ELF-1 (cell line): Measurements from ENCODE around the gene IER2.

Experiments
- DNase-seq: peaks from one replicate; pipeline ENCODE4 v3.0.0-alpha.2; 2016; ENCODE audit warnings: low read depth, low spot score

The IER2 gene

GRCh38 chr19:13150187-13150930 lies at the start of gene IER2, which contains the start of gene STX10:
TSS of gene IER2 (plus strand) at chr19:13150411. CDS start at chr19:13153187, 2,776 bp downstream.
TSS of gene STX10 (minus strand) at chr19:13150375. CDS start at chr19:13150173, 202 bp downstream.
- DNase-seq, result peak; percentile 96

GRCh38 chr19:13100841-13101589 lies 49.2 kb upstream of the IER2 start:
- DNase-seq, result no peak

- no peak for DNase-seq
These were observed 48.4 kb upstream of the IER2 start for GRCh38 chr19:13101590-13102415.

GRCh38 chr19:13102416-13102665 lies 47.9 kb upstream of the IER2 start:
- DNase-seq, result no peak

- peak; percentile 85 for DNase-seq
These were observed 47.3 kb upstream of the IER2 start, which contains the start of gene LYL1 for GRCh38 chr19:13102666-13103580. TSS of gene LYL1 (minus strand) at chr19:13102858. CDS start at chr19:13101171, 1,687 bp downstream.

GRCh38 chr19:13103581-13104359 lies 46.4 kb upstream of the IER2 start:
- DNase-seq, result no peak

GRCh38 chr19:13104360-13104847 lies 45.8 kb upstream of the IER2 start:
- no peak for DNase-seq

GRCh38 chr19:13104848-13105711 lies 45.1 kb upstream of the IER2 start:
- no peak for DNase-seq

- DNase-seq, result no peak
These were observed 40.7 kb upstream of the IER2 start for GRCh38 chr19:13109361-13110098.

GRCh38 chr19:13110099-13110610 lies 40.1 kb upstream of the IER2 start:
- DNase-seq, result no peak

GRCh38 chr19:13112555-13112954 lies 37.7 kb upstream of the IER2 start:
- no peak for DNase-seq

- no peak for DNase-seq
These were observed 34.3 kb upstream of the IER2 start for GRCh38 chr19:13115936-13116281.

GRCh38 chr19:13116282-13117175 lies 33.7 kb upstream of the IER2 start, which contains the start of gene TRMT1:
TSS of gene TRMT1 (minus strand) at chr19:13116740. CDS start at chr19:13116399, 341 bp downstream.
- peak; percentile 95 for DNase-seq

- DNase-seq, result no peak
These were observed 32.9 kb upstream of the IER2 start for GRCh38 chr19:13117176-13117771.

- DNase-seq, result peak; percentile 91
These were observed 32.3 kb upstream of the IER2 start, which contains the start of gene NACC1 for GRCh38 chr19:13117772-13118423. TSS of gene NACC1 (plus strand) at chr19:13118264. CDS start at chr19:13135208, 16,944 bp downstream.
